KG1 (cell line): Measurements from ENCODE around the gene ASPDH.
"Not testable (repeated sequence)": the region's sequence is repeated elsewhere in the genome, so short reads cannot be mapped to it uniquely, and the experiment has no call there.

ENCODE experiments used
- DNase-seq: peaks from one replicate; lab custom pipeline; 2025; lab: John Stamatoyannopoulos, UW

The ASPDH gene

DNA sequence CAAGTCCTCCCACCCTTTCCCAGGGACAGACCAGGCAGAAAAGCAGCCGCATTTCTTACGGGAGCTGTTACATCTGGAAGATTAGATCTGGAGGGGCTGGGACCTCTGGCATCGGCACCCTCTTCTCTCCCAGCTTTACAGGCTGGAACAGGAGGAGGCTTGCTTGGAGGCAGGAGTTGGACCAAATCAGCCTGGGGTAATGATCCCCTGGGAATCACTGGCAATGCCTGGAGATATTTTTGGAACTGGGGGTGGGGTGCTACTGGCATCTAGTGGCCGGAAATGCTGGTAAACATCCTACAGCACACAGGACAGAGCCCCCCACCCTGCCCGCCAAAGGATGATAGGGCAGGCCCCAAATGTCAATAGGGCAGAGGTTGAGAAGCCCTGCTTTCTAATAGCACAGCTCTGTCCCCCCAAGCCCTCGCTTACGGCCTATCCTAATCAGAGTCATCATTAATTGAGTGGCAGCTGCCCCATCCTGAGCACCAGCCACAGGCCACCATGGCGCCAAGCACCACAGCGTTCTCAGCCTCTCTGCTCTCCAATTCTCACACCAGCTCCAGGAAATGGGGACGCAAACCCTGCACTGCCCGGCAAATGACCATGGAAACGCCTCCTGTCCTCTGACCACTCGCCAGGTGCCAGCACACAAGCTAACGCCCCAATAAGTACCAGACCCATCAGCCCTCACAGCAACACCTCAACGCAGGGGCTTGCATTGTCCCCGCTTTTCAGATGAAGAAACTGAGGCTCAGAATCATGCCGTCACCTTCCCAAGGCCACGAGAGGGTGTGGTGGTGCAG, 33.9 kb upstream of the ASPDH start:
- no peak for DNase-seq

DNA sequence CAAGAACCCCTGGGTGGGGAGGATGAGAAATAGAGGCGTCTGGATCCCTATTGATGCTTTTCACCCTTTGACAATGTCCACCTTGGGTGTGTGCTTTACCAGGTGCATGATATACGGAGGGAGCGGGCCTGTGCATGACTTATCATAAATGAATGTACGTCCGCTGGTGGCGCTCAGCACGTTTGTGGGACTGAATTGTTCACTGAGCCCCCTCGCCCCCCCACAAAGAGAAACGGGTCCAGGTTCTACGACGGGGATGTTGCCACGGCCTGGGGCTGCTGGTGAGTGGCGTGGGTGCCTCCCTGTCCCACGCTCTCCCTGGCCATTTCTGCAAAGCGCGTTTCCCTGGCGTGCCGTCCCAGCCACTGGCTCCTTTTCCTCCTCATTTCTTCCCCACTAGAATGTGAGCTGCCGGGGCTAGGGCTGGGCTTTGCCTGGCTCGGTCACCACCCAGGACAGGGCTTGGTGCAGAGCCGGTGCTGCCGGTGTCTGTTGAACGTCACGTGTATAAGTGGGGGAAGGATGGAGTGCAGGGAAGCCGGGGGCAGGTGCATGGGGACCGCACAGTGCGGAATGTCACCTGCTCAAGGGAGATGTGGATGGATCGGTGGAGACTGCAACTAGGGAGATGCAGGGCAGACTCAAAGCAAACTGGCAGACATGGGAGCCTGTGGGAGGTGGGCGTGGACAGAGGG, 33.0 kb upstream of the ASPDH start:
- no peak for DNase-seq

DNA sequence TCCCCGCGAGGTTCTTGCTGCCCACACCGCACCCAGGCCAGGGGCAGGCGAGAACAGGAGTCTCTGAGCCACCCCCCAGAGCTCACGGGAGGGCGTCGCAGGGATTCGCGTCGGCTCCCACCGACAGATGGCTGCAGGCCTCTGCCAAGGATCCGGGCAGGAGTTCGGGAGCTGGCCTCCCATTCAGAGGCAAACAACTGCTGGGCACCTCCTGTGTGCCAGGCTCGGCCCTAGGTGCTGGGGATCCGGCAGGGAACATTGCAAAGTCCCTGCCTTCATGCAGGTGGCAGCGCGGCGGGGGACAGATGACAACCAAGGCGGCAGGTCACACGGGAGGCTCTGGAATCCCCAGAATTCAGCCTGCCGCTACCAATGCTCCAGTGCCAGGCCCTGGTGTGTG, 29.2 kb upstream of the ASPDH start:
- DNase-seq: no peak

DNA sequence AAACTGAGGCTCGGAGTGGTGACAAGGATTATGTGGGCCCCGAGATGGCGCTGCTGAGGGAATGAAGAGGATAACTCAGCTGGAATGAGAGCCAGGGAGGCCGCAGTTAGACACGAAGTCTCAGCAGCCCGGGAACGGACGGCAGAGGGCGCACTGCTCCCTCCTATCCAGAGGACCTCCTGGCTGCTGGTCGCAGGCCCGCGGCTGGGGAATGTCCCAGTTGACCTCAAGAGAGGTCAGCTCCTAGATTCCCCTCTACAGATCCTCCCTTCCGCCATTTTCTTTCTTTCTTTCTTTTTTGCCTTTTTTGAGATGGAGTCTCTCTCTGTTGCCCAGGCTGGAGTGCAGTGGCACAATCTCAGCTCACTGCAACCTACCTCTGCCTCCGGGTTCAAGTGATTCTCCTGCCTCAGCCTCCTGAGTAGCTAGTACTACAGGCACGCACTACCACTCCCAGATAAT, 24.1 kb upstream of the ASPDH start:
- peak; percentile 17 for DNase-seq

DNA sequence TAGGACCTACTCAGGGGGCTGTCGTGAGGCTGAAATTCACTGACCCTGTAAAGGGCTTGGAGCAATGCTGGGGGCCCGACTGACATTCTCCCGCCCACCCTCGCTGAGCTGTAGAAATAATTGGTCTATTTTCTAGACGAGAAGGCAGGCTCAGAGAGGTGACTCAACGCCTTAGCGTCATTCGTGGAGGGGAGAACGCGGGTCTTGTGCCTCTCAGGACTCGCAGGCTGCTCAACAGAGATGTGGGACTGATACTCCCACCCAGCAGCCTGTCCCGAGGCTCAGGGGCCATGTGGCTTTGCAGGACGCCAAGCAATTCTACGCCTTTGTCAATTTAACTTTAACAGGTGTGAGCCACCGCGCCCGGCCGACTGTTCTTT, 23.6 kb upstream of the ASPDH start:
- no peak for DNase-seq

DNA sequence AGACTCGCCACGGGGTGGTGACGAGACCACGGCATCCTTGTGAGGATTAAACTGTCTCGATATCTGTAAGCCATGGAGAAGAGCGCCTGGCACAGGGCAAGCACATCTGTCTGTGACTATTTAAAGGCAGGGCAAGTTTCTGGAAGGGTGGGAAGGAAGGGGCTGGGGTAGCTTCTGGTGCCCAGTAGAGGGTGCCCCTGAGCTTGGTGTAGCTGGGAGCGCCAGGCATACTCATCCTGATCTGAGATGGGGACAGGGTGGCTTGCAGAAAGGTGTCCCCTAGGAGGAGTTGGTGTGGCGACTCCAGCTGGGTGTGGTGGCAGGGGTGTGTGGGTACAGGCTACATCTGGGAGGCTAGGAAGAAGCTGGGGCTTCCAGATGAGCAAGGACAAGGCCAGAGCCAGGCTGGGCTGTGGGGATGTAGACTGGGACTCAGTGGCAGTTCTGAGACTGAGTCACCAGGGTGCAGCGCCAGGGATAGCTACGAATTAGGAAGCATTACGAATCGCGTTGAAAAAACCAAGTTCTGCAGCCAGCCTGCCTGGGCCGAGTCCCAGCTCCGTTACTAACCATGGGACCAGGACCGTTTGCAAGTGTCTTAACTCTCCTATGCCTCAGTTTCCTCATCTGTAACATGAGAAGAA, 23.1 kb upstream of the ASPDH start:
- DNase-seq: no peak

DNA sequence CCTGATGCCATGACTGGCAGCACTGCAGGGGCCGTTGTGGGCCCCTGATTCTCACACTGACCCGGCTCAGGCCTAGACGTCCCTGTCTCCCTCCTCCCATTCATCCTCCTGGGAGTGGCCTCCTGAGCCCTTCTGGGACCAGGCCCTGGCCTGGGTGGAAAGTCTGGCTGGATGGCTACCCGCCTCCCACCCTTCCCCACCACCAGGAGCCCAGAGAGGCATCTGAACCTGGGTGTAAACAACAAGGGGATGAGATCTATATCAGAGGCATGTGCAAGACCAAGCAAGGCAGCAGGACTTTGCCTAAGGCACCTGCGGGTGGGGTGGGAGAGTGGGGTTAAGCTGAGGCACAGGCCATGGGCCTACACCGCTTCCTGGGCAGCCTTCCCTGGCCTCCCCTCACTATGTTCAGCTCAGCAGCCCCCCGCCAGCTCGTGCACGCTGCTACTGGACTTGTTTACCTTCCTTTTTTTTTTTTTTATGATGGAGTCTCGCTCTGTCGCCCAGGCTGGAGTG, 22.0 kb upstream of the ASPDH start:
- DNase-seq: no peak

DNA sequence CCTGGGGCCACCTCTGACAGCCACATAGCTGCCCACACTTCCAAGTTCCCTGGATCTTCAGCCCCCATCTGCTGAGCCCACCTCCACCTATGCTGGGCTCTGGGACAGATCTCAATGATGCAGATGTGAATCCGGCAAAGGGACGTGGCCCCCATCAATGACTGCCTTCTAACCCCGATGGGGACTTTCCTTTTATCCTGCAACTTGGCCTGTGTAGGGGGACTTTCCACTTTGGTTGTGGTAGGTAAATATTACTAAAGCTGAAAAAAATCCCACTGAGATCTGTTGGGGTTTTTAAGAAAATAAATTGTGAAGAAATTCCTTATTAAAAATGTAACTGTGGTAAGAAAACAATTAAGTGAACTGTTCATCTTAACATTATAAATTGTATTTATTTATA, 20.8 kb upstream of the ASPDH start:
- DNase-seq: no peak

DNA sequence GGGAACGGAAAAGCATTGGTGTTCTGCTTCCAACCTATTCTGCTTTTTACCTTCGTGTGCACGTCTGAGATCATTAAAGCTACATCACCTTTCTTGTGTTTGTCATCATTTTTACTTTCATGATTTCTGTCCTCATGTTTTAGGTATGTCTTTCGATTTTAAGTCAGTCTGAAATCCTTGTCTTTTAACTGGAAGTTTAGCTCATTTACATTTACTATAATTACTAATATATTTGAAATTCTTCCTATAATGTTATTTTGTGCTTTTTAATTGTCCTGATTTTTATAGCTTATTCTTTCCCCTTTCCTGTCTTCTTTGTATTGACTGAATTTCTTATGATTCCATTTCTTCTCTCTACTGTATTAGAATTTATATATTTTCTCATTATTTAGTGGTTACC, 19.2 kb upstream of the ASPDH start:
- no peak for DNase-seq

DNA sequence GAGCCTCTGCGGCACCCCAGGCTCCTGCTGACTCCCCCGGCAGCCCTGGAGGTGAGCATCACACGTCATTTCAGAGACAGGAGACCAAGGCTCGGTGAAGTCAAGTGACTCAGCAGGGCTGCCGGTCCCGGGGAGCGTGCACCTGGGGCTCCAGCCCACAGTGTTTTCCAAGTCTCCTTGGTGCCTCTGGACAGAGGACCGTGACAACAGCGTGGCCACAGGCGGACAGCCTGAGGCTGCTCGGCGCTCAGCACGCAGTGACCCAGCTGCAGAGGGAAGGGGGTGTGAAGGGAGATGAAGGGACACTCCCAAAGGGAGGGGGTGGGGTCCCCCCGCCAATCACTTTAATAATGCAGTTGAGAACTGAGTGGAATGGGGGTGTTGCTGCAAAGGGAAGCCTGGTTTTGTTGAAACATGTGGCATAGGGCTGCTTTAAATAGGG, 17.5 kb upstream of the ASPDH start:
- no peak for DNase-seq

DNA sequence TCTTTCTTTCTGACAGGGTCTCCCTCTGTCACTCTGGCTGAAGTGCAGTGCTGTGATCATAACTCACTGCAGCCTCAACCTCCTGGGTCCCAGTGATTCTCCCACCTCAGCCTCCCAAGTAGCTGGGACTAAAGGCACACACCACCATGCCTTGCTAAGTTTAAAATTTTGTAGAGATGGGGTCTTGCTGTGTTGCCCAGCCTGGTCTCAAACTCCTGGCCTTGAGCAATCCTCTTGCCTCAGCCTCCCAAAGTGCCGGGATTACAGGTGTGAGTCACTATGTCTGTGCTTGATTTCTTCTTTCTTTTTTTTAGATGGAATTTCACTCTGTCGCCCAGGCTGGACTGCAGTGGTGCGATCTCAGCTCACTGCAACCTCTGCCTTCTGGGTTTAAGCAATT, 14.3 kb upstream of the ASPDH start:
- DNase-seq: not testable (repeated sequence)

DNA sequence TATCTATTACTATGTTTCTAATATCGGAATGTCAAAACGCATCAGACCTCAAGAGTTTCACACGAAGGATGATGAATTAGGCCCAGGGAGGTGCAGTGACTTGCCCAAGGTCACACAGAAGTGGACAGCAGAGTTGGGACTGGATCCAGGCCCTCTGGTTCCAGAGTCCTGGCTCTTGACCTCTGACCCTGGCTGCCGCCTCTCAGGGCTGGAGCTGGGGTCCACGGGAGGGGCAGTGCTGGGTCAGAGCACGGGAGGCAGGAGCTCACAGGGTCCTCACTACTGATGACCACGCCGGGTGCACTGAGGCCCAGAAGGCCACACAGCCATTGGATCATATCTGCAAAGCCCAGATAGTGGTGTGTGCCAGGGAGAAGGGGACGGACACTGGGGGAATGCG, 9.2 kb upstream of the ASPDH start:
- no peak for DNase-seq

DNA sequence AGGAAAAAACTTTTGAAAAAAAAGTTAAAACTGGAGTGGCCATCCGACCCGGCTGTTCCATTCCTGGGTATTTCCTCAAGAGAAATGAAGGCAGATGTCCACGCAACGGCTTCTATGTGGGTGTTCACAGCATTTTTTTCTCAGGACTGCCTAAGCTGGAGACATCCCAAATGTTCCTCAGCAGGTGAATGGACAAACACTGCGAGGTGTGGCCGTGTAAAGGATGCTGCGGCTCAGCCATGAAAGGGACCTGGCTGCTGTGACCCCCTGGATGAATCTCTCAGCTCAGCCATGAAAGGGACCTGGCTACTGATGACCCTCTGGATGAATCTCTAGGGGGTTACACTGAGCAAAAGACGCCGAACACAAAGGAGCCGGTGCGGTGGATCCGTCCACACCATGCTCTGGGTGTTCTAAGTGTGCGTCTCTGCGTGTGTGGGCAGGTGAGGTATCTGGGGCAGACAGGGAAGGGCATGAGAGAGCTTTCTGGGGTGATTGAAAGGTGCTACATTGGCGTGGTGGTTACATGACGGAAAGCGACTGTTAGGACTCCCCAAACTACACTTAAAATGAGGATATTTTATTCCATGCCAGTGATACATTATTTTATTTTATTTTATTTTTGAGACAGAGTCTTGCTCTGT, 7.2 kb upstream of the ASPDH start:
- DNase-seq: no peak

DNA sequence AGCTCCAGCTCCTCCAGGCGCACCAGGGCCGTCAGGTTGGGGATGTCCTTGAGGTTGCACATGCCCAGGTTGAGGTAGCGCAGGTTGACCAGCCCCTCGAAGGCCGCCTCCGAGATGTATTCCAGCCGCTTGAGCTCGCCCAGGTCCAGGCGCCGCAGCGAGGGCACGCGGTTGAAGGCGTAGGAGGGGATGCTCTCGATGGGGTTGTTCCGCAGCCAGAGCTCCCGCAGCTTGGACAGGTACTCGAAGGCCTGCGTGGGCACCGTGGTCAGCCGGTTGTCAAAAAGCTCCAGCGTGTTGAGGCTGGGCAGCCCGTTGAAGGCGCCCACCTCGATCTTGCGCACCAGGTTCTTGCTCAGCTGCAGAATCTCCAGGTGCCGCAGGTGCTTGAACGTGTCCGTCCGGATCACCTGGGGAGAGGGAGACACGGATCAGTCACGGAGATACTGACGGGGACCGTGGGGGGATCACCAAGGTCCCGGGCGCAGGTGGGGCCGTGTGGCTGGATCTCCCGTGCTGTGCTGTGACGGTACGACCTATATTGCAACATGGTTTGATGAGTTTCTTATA, 5.4 kb upstream of the ASPDH start:
- no peak for DNase-seq

DNA sequence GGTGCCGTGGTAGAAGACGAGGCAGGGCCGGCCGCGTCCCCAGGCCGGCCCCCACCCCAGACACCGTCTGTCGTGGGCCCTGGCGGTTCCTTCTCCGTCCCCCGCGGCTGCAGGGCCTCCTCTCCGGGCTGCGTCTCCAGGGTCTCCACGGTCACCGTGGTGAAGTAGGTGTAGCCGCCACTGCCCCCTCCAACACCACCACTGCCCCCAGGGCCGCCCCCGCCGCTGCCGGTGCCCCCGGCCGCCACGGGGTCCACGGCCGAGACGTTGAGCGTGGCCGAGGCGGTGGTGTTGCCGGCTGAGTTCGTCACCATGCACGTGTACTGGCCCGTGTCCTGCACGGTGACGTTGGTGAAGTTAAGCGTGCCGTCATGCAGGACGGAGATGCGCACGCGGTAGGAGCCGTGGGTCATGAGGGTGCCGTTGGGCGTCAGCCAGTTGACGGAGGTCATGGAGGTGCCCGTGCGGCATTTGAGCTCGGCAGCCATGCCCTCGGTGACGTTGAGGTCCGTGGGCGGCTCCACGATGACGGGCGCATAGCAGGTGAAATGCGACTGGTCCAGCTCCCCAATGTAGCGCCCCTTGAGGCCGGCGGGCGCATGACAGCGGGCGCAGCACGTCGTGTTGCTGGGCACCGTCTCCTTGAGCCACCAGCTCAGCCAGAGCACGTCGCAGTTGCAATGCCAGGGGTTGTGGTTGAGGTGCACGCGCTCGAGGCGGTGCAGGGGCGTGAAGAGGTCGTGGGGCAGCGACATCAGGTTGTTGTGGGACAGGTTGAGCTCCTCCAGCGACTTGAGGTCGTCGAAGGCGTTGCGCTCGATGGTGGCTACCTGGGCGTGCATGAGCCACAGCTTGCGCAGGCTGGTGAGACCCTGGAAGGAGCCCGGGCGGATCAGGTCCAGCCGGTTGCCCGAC, 4.6 kb upstream of the ASPDH start:
- no peak for DNase-seq

DNA sequence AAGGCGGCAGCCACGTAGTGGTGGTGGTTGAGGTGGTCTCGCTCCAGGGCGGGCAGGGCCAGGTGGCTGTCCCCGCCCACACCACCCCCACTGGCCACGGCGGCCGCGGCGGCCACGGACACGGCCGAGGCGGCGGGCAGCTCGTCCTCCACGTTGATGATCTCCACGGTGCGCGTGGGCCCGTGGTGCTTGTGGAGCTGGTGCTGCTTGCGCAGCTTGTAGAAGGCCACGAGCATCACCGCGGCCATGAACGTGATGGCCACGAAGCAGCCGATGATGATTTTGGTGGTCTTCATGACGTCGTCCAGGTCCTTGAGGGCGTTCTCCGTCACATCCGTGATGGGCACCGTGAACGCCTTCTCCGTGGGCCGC, 4.0 kb upstream of the ASPDH start:
- DNase-seq: no peak

DNA sequence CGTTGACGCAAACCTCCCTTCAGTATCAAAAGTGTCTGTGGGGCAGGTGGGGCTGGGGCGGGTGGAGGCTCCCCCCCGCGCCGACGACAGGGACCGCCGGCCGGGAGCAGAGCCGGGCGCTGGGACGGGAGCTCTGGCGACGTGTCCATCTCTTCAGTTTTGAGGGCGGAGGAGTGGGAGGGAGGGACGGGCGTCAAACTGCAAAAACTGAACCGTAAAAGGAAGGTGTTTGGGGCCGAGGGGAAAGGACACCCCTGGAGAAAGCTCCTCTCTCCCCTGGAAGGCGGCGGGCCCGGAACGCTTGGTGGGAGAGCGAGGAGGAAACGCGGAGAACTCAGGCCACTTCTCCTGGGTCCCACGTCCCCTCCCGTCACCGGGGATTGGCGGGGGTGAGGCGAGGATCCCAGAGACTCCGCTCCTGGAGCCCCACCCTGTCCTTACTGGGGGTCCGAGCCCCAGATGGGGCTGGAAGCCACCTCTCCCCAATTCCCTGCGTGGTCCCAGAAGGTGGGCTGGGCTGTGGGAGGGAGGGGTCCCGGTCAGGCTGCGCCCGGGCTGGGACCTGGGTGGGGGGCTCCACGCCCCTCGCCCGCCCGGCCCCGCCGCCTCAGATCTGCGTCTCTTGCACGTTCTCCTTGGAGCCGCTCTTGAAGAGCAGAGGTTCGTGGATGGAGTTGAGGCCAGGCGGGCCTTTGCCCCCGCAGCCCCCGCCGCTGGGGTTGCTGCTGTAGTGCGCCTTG, 3.4 kb upstream of the ASPDH start:
- DNase-seq: no peak

DNA sequence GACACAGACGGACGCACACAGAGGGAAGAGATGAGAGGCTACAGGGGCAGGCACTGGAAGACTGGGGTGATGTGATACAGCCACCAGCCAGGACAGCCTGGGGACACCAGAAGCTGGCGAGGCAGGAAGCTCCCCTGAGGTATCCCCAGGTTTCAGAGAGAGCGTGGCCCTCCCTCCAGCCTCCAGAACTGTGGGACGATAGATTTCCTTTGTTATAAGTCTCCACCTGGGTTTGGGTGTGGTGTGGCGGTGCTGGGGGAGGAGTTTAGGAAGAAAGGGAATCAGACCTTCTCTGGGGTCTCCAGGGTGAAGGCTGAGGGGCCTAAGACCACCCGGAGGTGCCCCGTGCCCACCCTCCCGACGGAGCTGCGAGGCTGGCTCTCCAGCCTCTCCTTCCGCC, 2.7 kb upstream of the ASPDH start:
- no peak for DNase-seq

DNA sequence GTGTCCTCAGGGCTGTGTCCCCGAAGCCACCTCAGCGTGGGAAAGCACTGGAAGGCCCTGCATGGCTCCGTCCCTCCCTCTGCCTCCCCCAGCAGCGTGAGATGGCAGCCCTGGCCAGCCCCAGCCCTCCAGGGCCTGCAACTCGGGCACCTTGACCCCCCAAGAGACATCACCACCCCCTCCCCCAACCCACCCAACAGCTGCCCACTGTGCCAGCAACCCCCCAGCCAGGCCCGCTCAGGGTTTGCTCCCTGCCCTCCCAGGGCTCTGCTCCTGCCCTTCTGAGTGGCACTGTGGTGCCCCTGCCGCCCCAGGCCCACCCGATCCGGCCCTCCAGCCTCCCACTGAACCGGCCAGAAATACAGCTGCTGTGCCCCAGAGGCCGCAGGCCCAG, 1.5 kb upstream of the ASPDH start:
- no peak for DNase-seq
